Measurements from ENCODE around the gene BHLHE40.

DNA sequence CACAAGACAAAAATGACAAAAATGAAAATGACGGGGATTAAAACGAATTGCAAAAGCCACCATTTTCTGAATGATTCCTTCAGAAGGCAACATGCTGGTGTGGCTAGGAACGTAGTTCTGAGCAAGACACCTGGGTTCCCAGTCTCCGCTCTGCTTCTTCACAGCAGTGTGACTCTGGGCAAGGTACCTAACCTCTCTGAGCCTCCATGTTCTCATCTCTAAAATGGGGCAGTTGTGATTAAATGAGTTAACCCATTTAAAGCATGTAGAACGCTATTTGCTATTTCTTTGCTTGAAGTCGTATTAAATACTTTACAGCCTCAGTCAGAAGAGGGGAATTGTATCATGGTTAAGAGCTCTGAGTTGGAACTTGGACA is 23.6 kb downstream of the BHLHE40 start:
- TF ChIP-seq, protein P1, sequence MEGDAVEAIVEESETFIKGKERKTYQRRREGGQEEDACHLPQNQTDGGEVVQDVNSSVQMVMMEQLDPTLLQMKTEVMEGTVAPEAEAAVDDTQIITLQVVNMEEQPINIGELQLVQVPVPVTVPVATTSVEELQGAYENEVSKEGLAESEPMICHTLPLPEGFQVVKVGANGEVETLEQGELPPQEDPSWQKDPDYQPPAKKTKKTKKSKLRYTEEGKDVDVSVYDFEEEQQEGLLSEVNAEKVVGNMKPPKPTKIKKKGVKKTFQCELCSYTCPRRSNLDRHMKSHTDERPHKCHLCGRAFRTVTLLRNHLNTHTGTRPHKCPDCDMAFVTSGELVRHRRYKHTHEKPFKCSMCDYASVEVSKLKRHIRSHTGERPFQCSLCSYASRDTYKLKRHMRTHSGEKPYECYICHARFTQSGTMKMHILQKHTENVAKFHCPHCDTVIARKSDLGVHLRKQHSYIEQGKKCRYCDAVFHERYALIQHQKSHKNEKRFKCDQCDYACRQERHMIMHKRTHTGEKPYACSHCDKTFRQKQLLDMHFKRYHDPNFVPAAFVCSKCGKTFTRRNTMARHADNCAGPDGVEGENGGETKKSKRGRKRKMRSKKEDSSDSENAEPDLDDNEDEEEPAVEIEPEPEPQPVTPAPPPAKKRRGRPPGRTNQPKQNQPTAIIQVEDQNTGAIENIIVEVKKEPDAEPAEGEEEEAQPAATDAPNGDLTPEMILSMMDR (IDR thresholded peaks at IDR 0.05), result no peak
- TF ChIP-seq POLR2A (IDR thresholded peaks at IDR 0.05), result no peak
